ENCODE measurements around the gene ZBTB11. TPM values are rescaled to one million over a fixed set of nuclear protein-coding genes. Genes with fewer than 3 reads are reported as not detected.

The ZBTB11 gene
- total RNA-seq, 1 experiment from 2014 or later: 20.4 TPM

- intact Hi-C loops (cut with micrococcal nuclease): loop anchor here (10.0 kb wide), 1 partner anchor 435 kb away; no protein-coding TSS in a partner anchor
- Histone ChIP-seq H3K4me2 (ENCODE audit: low read length) (no peak overlapping the region), H3K9me2 (ENCODE audit: insufficient read depth) (no peaks in the 10 kb centered on the region), H3K4me1 (ENCODE audit: control insufficient read depth in 1 of 2, insufficient read depth in 2 of 2, low read length in 2 of 2) (peaks cover 0 to 14% of the 10 kb centered on the region in 2 experiments; a peak in 2 of 4 replicates), H3K9me3 (ENCODE audit: control insufficient read depth in 1 of 2, insufficient read depth in 1 of 2, low read depth in 1 of 2, low read length in 2 of 2) (no peaks in the 10 kb centered on the region), H3K27me3 (ENCODE audit: insufficient read depth, low read length) (no peaks in the 10 kb centered on the region), H2AFZ (ENCODE audit: low read depth, low read length, poor library complexity, severe bottlenecking) (no peak overlapping the region), H3K27ac (ENCODE audit: low read depth, low read length) (no peak overlapping the region), H4K20me1 (ENCODE audit: insufficient read depth) (no peaks in the 10 kb centered on the region), H3K79me2 (ENCODE audit: insufficient read depth, low read length) (no peaks in the 10 kb centered on the region), H3K4me3 (replicated peaks in 1 of 2; ENCODE audit: low read depth in 1 of 2, low read length in 2 of 2) (no peak overlapping the region), H3K9ac (ENCODE audit: low read length) (no peak overlapping the region), H3K36me3 (ENCODE audit: control insufficient read depth in 1 of 2, insufficient read depth in 2 of 2, low read length in 2 of 2) (no peaks in the 10 kb centered on the region)
- DNase-seq (ENCODE audit: low read depth, low spot score): no peak
- CTCF ChIA-PET: interaction anchor here (1.6 kb wide), 1 partner anchor 8 kb away, joined by 3 read pairs; no protein-coding TSS in a partner anchor
- no peak for TF ChIP-seq ZNF274 (IDR thresholded peaks at IDR 0.05; ENCODE audit: low read depth, low read length)
- TF ChIP-seq EGR1 (IDR thresholded peaks at IDR 0.05; ENCODE audit: low read depth): no peak
- no peak for TF ChIP-seq SRF (IDR thresholded peaks at IDR 0.05; ENCODE audit: low read depth)
- no peak for TF ChIP-seq SP1 (IDR thresholded peaks at IDR 0.05; ENCODE audit: low read depth)
- no peak for TF ChIP-seq EZH2 (IDR thresholded peaks at IDR 0.05)
- no peak for TF ChIP-seq ATF3 (IDR thresholded peaks at IDR 0.05)
- no peak for TF ChIP-seq ZFX (IDR thresholded peaks at IDR 0.05)
- no peak for TF ChIP-seq CBX3 (IDR thresholded peaks at IDR 0.05; ENCODE audit: low read depth)
- no peak for TF ChIP-seq FOSL1 (IDR thresholded peaks at IDR 0.05; ENCODE audit: low read depth)
- TF ChIP-seq POLR2A (IDR thresholded peaks at IDR 0.05; ENCODE audit: borderline replicate concordance, extremely low read depth, insufficient read depth, insufficient read length): no peak
- no peak for TF ChIP-seq JUND (IDR thresholded peaks at IDR 0.05)
- TF ChIP-seq MAX (IDR thresholded peaks at IDR 0.05): no peak
- TF ChIP-seq CEBPB (IDR thresholded peaks at IDR 0.05; ENCODE audit: low read depth): no peak
- RAD21 ChIA-PET (ENCODE audit: low non-redundant PET in 1 of 2, low total read pairs in 2 of 2, uncharacterized antibody in 2 of 2, unreplicated experiment in 2 of 2): no interaction called here
- POLR2A ChIA-PET: no interaction called here
- BruUV-seq (replicated peaks): no TSS peak
- no peak for ATAC-seq
Observed at GRCh38 chr3:101639280-101639963, 37.5 kb downstream of the ZBTB11 start.
